ENCODE data around the gene LMBR1L. TPM values are rescaled to one million over a fixed set of nuclear protein-coding genes. Genes with fewer than 3 reads are reported as not detected.
A peak's percentile ranks its signal among the peaks of the same experiment; 100 is the strongest.
"Not testable (repeated sequence)": the region's sequence is repeated elsewhere in the genome, so short reads cannot be mapped to it uniquely, and the experiment has no call there.

Gene LMBR1L
- total RNA-seq, 6 donors from 2014 or later, result 20.4 to 108 (median 57.7) TPM

GRCh38 chr12:49066120-49066519 is 44.5 kb downstream of the LMBR1L start:
- H3K36me3 ChIP-seq, result no peaks in the 10 kb centered on the region
- WGBS, 2 donors, result 75 to 82% methylated on average over 4 of the region's 4 CpGs
- no peaks in the 10 kb centered on the region for H3K9me3 ChIP-seq
- H3K27ac ChIP-seq, result no peak overlapping the region
- no peak for ATAC-seq (ENCODE audit: low FRiP score in 2 of 2)
- H3K4me1 ChIP-seq, result peaks cover 13 to 27% (median 18%) of the 10 kb centered on the region in 4 donors
- no peak for TF ChIP-seq POLR2AphosphoS5 (IDR thresholded peaks at IDR 0.05)
- no peaks in the 10 kb centered on the region for H3K27me3 ChIP-seq
- DNase-seq, result no peak
- no peak overlapping the region for H3K4me3 ChIP-seq

- DNase-seq (no peak), ATAC-seq (ENCODE audit: low FRiP score in 2 of 2) (no peak)
- no peak for TF ChIP-seq CTCF (IDR thresholded peaks at IDR 0.05)
- TF ChIP-seq POLR2A (IDR thresholded peaks at IDR 0.05), result no peak
- no peak for TF ChIP-seq POLR2AphosphoS5 (IDR thresholded peaks at IDR 0.05)
- no peak for TF ChIP-seq EP300 (IDR thresholded peaks at IDR 0.05)
- H3K27ac ChIP-seq, result no peak overlapping the region
- no peak overlapping the region for H3K4me3 ChIP-seq
- H3K4me1 ChIP-seq, result peaks cover 12 to 20% (median 14%) of the 10 kb centered on the region in 4 donors
- WGBS, 2 donors, result 92 to 96% methylated on average over 4 to 5 of the region's 5 CpGs
- no peaks in the 10 kb centered on the region for H3K27me3 ChIP-seq
- no peaks in the 10 kb centered on the region for H3K36me3 ChIP-seq
- H3K9me3 ChIP-seq, result no peaks in the 10 kb centered on the region
These were observed 45.9 kb downstream of the LMBR1L start for GRCh38 chr12:49064767-49065152.

GRCh38 chr12:49061916-49062315 is 48.7 kb downstream of the LMBR1L start:
- H3K4me1 ChIP-seq, result peaks cover 16 to 34% (median 25%) of the 10 kb centered on the region in 4 donors
- WGBS, 2 donors, result 91 to 93% methylated on average over 17 of the region's 17 CpGs
- not testable (repeated sequence) for H3K36me3 ChIP-seq; ATAC-seq (ENCODE audit: low FRiP score in 2 of 2); H3K27ac ChIP-seq; H3K27me3 ChIP-seq; H3K4me3 ChIP-seq; H3K9me3 ChIP-seq
- DNase-seq, result peak in 1 of 2 donors; percentile 35

GRCh38 chr12:49061157-49061650 is 49.4 kb downstream of the LMBR1L start:
- Histone ChIP-seq H3K27ac (peak overlapping the region; percentile 95 to 100 (median 98)), H3K36me3 (no peaks in the 10 kb centered on the region), H3K9me3 (no peaks in the 10 kb centered on the region), H3K27me3 (no peaks in the 10 kb centered on the region), H3K4me1 (peaks cover 23 to 41% (median 32%) of the 10 kb centered on the region in 4 donors), H3K4me3 (peak overlapping the region; percentile 64 to 98 (median 92))
- no peak for TF ChIP-seq EP300 (IDR thresholded peaks at IDR 0.05)
- no peak for TF ChIP-seq POLR2AphosphoS5 (IDR thresholded peaks at IDR 0.05)
- no peak for TF ChIP-seq POLR2A (IDR thresholded peaks at IDR 0.05)
- no peak for TF ChIP-seq CTCF (IDR thresholded peaks at IDR 0.05)
- WGBS, 2 donors, result 8 to 12% methylated on average over 14 to 16 of the region's 16 CpGs
- ATAC-seq (ENCODE audit: low FRiP score in 2 of 2), result no peak
- DNase-seq, result no peak

- DNase-seq, result peak; percentile 88 to 96
- TF ChIP-seq POLR2A (IDR thresholded peaks at IDR 0.05), result peak in 3 of 4 donors; percentile 64 to 72 (median 70)
- peak; percentile 20 to 80 (median 50) for TF ChIP-seq CTCF (IDR thresholded peaks at IDR 0.05)
- TF ChIP-seq POLR2AphosphoS5 (IDR thresholded peaks at IDR 0.05), result peak; percentile 79 to 91
- peak in 1 of 4 donors; percentile 59 for TF ChIP-seq EP300 (IDR thresholded peaks at IDR 0.05)
- no peaks in the 10 kb centered on the region for H3K9me3 ChIP-seq
- no peaks in the 10 kb centered on the region for H3K27me3 ChIP-seq
- no peaks in the 10 kb centered on the region for H3K36me3 ChIP-seq
- H3K4me1 ChIP-seq, result peaks cover 30 to 48% (median 39%) of the 10 kb centered on the region in 4 donors
- peak; percentile 94 to 95 for ATAC-seq (ENCODE audit: low FRiP score in 2 of 2)
- H3K4me3 ChIP-seq, result peak within 1 kb of the TSS; percentile 64 to 98 (median 92)
- WGBS, 2 donors, result 1 to 2% methylated on average over 10 to 43 of the region's 74 CpGs
- peak within 1 kb of the TSS; percentile 95 to 100 (median 98) for H3K27ac ChIP-seq
These were observed 50.1 kb downstream of the LMBR1L start, which contains the start of gene KMT2D for GRCh38 chr12:49060237-49061156. Gene KMT2D, minus strand, starts transcription at chr12:49060794. Its CDS starts 5,470 bp downstream, at chr12:49055324.

Measured in upper lobe of left lung (tissue), 6 donors.